Measurements from ENCODE around the gene MTA2. TPM values are rescaled to one million over a fixed set of nuclear protein-coding genes. Genes with fewer than 3 reads are reported as not detected.
A peak's percentile ranks its signal among the peaks of the same experiment; 100 is the strongest.
"Not testable (repeated sequence)": the region's sequence is repeated elsewhere in the genome, so short reads cannot be mapped to it uniquely, and the experiment has no call there.

MTA2 gene
- total RNA-seq, 1 experiment from 2014 or later, result 241 TPM

- Histone ChIP-seq H3K9me3 (ENCODE audit: low read depth, low read length, poor library complexity, severe bottlenecking) (no peaks in the 10 kb centered on the region), H3K4me3 (ENCODE audit: low read depth, low read length, poor library complexity, severe bottlenecking) (no peak overlapping the region), H3K4me1 (ENCODE audit: insufficient read depth, low read length, poor library complexity, severe bottlenecking) (peaks cover 12% of the 10 kb centered on the region), H3K27me3 (replicated peaks; ENCODE audit: insufficient read depth, low read depth, low read length, poor library complexity) (no peaks in the 10 kb centered on the region), H3K36me3 (ENCODE audit: insufficient read depth, low read length, poor library complexity, severe bottlenecking) (peaks cover 29% of the 10 kb centered on the region), H3K27ac (ENCODE audit: low read depth, low read length, poor library complexity, severe bottlenecking) (peak overlapping the region; percentile 86)
- POLR2A ChIA-PET (ENCODE audit: low non-redundant PET), result no interaction called here
- TSS peak; percentile 94 for BruUV-seq (replicated peaks)
- CTCF ChIA-PET, result interaction anchor here (0.6 kb wide), 1 partner anchor 11 kb away, joined by 3 read pairs; no protein-coding TSS in a partner anchor
- DNase-seq (ENCODE audit: low spot score), result no peak
- TF ChIP-seq CTCF (conservative IDR thresholded peaks at IDR 0.05; ENCODE audit: low read depth, low read length) (no peak), EZH2 (IDR thresholded peaks at IDR 0.05; ENCODE audit: borderline replicate concordance, low read depth, low read length, poor library complexity, severe bottlenecking) (no peak)
- intact Hi-C loops (cut with micrococcal nuclease; ENCODE audit: unreplicated experiment), result no loop called here
These were observed 20.9 kb upstream of the MTA2 start for GRCh38 chr11:62622476-62623089.

- TF ChIP-seq CTCF (conservative IDR thresholded peaks at IDR 0.05; ENCODE audit: low read depth, low read length) (no peak), EZH2 (IDR thresholded peaks at IDR 0.05; ENCODE audit: borderline replicate concordance, low read depth, low read length, poor library complexity, severe bottlenecking) (no peak)
- DNase-seq (ENCODE audit: low spot score), result peak; percentile 97
- intact Hi-C loops (cut with micrococcal nuclease; ENCODE audit: unreplicated experiment), result no loop called here
- H3K9me3 ChIP-seq (ENCODE audit: low read depth, low read length, poor library complexity, severe bottlenecking), result no peaks in the 10 kb centered on the region
- H3K4me3 ChIP-seq (ENCODE audit: low read depth, low read length, poor library complexity, severe bottlenecking), result peak within 1 kb of the TSS; percentile 57
- no TSS peak for BruUV-seq (replicated peaks)
- ChIA-PET POLR2A (ENCODE audit: low non-redundant PET) (interaction anchor here (0.6 kb wide), 1 partner anchor 264 kb away, joined by 4 read pairs; no protein-coding TSS in a partner anchor), CTCF (interaction anchor here (0.6 to 1.1 kb wide), 4 partner anchors 10 to 833 kb away, joined by 3 to 8 read pairs (median 5); partner anchors contain the start of gene TUT1)
- H3K4me1 ChIP-seq (ENCODE audit: insufficient read depth, low read length, poor library complexity, severe bottlenecking), result peaks cover 12% of the 10 kb centered on the region
- peaks cover 29% of the 10 kb centered on the region for H3K36me3 ChIP-seq (ENCODE audit: insufficient read depth, low read length, poor library complexity, severe bottlenecking)
- H3K27me3 ChIP-seq (replicated peaks; ENCODE audit: insufficient read depth, low read depth, low read length, poor library complexity), result no peaks in the 10 kb centered on the region
- peak within 1 kb of the TSS; percentile 86 for H3K27ac ChIP-seq (ENCODE audit: low read depth, low read length, poor library complexity, severe bottlenecking)
These were observed 20.2 kb upstream of the MTA2 start, which contains the start of gene B3GAT3 for GRCh38 chr11:62621567-62622470. TSS of gene B3GAT3 (minus strand) at chr11:62621986. CDS start at chr11:62621947, 39 bp downstream.

GRCh38 chr11:62621027-62621566 lies 19.4 kb upstream of the MTA2 start:
- no peaks in the 10 kb centered on the region for H3K27me3 ChIP-seq (replicated peaks; ENCODE audit: insufficient read depth, low read depth, low read length, poor library complexity)
- no peaks in the 10 kb centered on the region for H3K9me3 ChIP-seq (ENCODE audit: low read depth, low read length, poor library complexity, severe bottlenecking)
- POLR2A ChIA-PET (ENCODE audit: low non-redundant PET), result interaction anchor here (0.6 kb wide), 1 partner anchor 265 kb away, joined by 4 read pairs; no protein-coding TSS in a partner anchor
- DNase-seq (ENCODE audit: low spot score), result no peak
- CTCF ChIA-PET, result interaction anchor here (1.1 kb wide), 1 partner anchor 30 kb away, joined by 6 read pairs; the partner anchor contains the start of gene TUT1
- H3K4me1 ChIP-seq (ENCODE audit: insufficient read depth, low read length, poor library complexity, severe bottlenecking), result peaks cover 12% of the 10 kb centered on the region
- TSS peak; percentile 36 for BruUV-seq (replicated peaks)
- TF ChIP-seq EZH2 (IDR thresholded peaks at IDR 0.05; ENCODE audit: borderline replicate concordance, low read depth, low read length, poor library complexity, severe bottlenecking) (no peak), CTCF (conservative IDR thresholded peaks at IDR 0.05; ENCODE audit: low read depth, low read length) (no peak)
- peak overlapping the region; percentile 57 for H3K4me3 ChIP-seq (ENCODE audit: low read depth, low read length, poor library complexity, severe bottlenecking)
- H3K36me3 ChIP-seq (ENCODE audit: insufficient read depth, low read length, poor library complexity, severe bottlenecking), result peaks cover 24% of the 10 kb centered on the region
- peak overlapping the region; percentile 86 for H3K27ac ChIP-seq (ENCODE audit: low read depth, low read length, poor library complexity, severe bottlenecking)
- intact Hi-C loops (cut with micrococcal nuclease; ENCODE audit: unreplicated experiment), result no loop called here

- H3K4me1 ChIP-seq (ENCODE audit: insufficient read depth, low read length, poor library complexity, severe bottlenecking); H3K4me3 ChIP-seq (ENCODE audit: low read depth, low read length, poor library complexity, severe bottlenecking); H3K27ac ChIP-seq (ENCODE audit: low read depth, low read length, poor library complexity, severe bottlenecking); BruUV-seq (replicated peaks); intact Hi-C loops (cut with micrococcal nuclease; ENCODE audit: unreplicated experiment); H3K9me3 ChIP-seq (ENCODE audit: low read depth, low read length, poor library complexity, severe bottlenecking); POLR2A ChIA-PET (ENCODE audit: low non-redundant PET); H3K27me3 ChIP-seq (replicated peaks; ENCODE audit: insufficient read depth, low read depth, low read length, poor library complexity); DNase-seq (ENCODE audit: low spot score): not testable (repeated sequence)
- CTCF ChIA-PET, result interaction anchor here (0.6 kb wide), 1 partner anchor 39 kb away, joined by 3 read pairs; no protein-coding TSS in a partner anchor
- peaks cover 10% of the 10 kb centered on the region for H3K36me3 ChIP-seq (ENCODE audit: insufficient read depth, low read length, poor library complexity, severe bottlenecking)
These were observed 15.3 kb upstream of the MTA2 start for GRCh38 chr11:62616957-62617356.

All from A673 (cell line).